Neutrophil (primary cell): Measurements from ENCODE around the gene DOCK4.

ENCODE experiments used
- H3K27ac ChIP-seq: fragments of 200-600 bp; sonication (generic); 2 replicates; pipeline ENCODE4 v1.5.1; 2016; ENCODE audit warnings: mild to moderate bottlenecking, moderate library complexity
- H3K27me3 ChIP-seq: fragments of 200-600 bp; sonication (generic); 2 replicates; pipeline ENCODE4 v1.6.0; 2016; ENCODE audit warnings: mild to moderate bottlenecking
- H3K36me3 ChIP-seq: fragments of 200-600 bp; sonication (generic); 2 replicates; pipeline ENCODE4 v1.5.1; 2017
- H3K4me1 ChIP-seq, 2 experiments: fragments of 200-600 bp in 1 of 2; sonication (generic) in 1 of 2; 1 replicate in 1 of 2; 2 replicates in 1 of 2; pipeline versions ENCODE4 v1.5.1 to v1.6.1; 2013 to 2016; ENCODE audit warnings: low read depth in 1 of 2, low read length in 1 of 2, mild to moderate bottlenecking in 1 of 2, moderate library complexity in 1 of 2; ENCODE audit not compliant: control insufficient read depth in 1 of 2, insufficient read depth in 1 of 2
- H3K4me3 ChIP-seq, 2 experiments: fragments of 200-600 bp in 1 of 2; sonication (generic) in 1 of 2; 1 replicate in 1 of 2; 2 replicates in 1 of 2; pipeline ENCODE4 v1.5.1; 2013 to 2016; ENCODE audit warnings: low read depth in 1 of 2, low read length in 1 of 2, mild to moderate bottlenecking in 1 of 2, moderate library complexity in 1 of 2
- H3K9me3 ChIP-seq: fragments of 200-600 bp; sonication (generic); 2 replicates; pipeline ENCODE4 v1.5.1; 2016
- CTCF ChIP-seq: fragments of 200-600 bp; sonication (generic); IDR thresholded peaks from 2 replicates; pipeline ENCODE4 v1.5.1; 2016; ENCODE audit warnings: antibody characterized with exemption

The DOCK4 gene

GRCh38 chr7:111729483-111729882 is 476.7 kb downstream of the DOCK4 start:
- H3K9me3 ChIP-seq: no peaks in the 10 kb centered on the region
- no peaks in the 10 kb centered on the region for H3K4me1 ChIP-seq
- no peak for TF ChIP-seq CTCF
- no peak overlapping the region for H3K4me3 ChIP-seq
- no peak overlapping the region for H3K27ac ChIP-seq
- H3K27me3 ChIP-seq: no peaks in the 10 kb centered on the region
- H3K36me3 ChIP-seq: no peaks in the 10 kb centered on the region

- no peak for TF ChIP-seq CTCF
These were observed 477.6 kb downstream of the DOCK4 start for GRCh38 chr7:111728635-111728995.

GRCh38 chr7:111727905-111728634 is 478.1 kb downstream of the DOCK4 start:
- no peak for TF ChIP-seq CTCF
- H3K27ac ChIP-seq: no peak overlapping the region
- no peaks in the 10 kb centered on the region for H3K4me1 ChIP-seq
- no peak overlapping the region for H3K4me3 ChIP-seq
- H3K27me3 ChIP-seq: no peaks in the 10 kb centered on the region
- no peaks in the 10 kb centered on the region for H3K9me3 ChIP-seq
- H3K36me3 ChIP-seq: no peaks in the 10 kb centered on the region

More at GRCh38 chr7:111728635-111728995, 477.6 kb downstream of the DOCK4 start:
- H3K9me3 ChIP-seq: no peaks in the 10 kb centered on the region
- H3K36me3 ChIP-seq: no peaks in the 10 kb centered on the region
- H3K27me3 ChIP-seq: no peaks in the 10 kb centered on the region
- no peak overlapping the region for H3K27ac ChIP-seq
- no peak overlapping the region for H3K4me3 ChIP-seq
- no peaks in the 10 kb centered on the region for H3K4me1 ChIP-seq

GRCh38 chr7:111718886-111719285 is 487.3 kb downstream of the DOCK4 start:
- Histone ChIP-seq H3K36me3 (no peaks in the 10 kb centered on the region), H3K4me3 (no peak overlapping the region), H3K27me3 (no peaks in the 10 kb centered on the region), H3K27ac (no peak overlapping the region), H3K4me1 (no peaks in the 10 kb centered on the region), H3K9me3 (no peaks in the 10 kb centered on the region)
- no peak for TF ChIP-seq CTCF

- Histone ChIP-seq H3K9me3 (no peaks in the 10 kb centered on the region), H3K27me3 (no peaks in the 10 kb centered on the region), H3K36me3 (no peaks in the 10 kb centered on the region), H3K4me1 (no peaks in the 10 kb centered on the region), H3K27ac (no peak overlapping the region), H3K4me3 (no peak overlapping the region)
- TF ChIP-seq CTCF: no peak
These were observed 494.7 kb downstream of the DOCK4 start for GRCh38 chr7:111711426-111712065.
